A549 (cell line): ENCODE data around the gene HOXC6. TPM values are rescaled to one million over a fixed set of nuclear protein-coding genes. Genes with fewer than 3 reads are reported as not detected.

Experiments used
- ATAC-seq, 2 experiments: fragments of 200-7000 bp in 1 of 2; fragments of >200 bp in 1 of 2; cut with Nextera tagmentation in 1 of 2; cut with Tn5 transposase in 1 of 2; 3 replicates each; pipeline versions ENCODE4 v1.8.0 to v1.9.1; 2018 to 2020; ENCODE audit warnings: mild to moderate bottlenecking in 1 of 2, moderate library complexity in 1 of 2
- CTCF ChIA-PET: fragments of 300-600 bp; sonication (Branson Sonifier 250); formaldehyde crosslinking; extraction: SDS; loops from one replicate; lab custom pipeline; 2021; ENCODE audit warnings: antibody characterized with exemption, inconsistent platforms; lab: Yijun Ruan, JAX
- POLR2A ChIA-PET: fragments of 350-600 bp; formaldehyde crosslinking; extraction: SDS; loops from one replicate; lab custom pipeline; 2021; ENCODE audit warnings: antibody characterized with exemption, inconsistent platforms; lab: Yijun Ruan, JAX
- DNase-seq, 2 experiments: peaks; one replicate each; pipeline versions ENCODE4 v3.0.0 to v3.0.0-alpha.2; 2011 to 2016; ENCODE audit warnings: low read depth in 1 of 2, low spot score in 1 of 2
- FAIRE-seq: peaks from 2 replicates; lab custom pipeline; 2011; peaks lifted over from hg19 to GRCh38; lab: Jason Lieb, UNC
- H3K27ac ChIP-seq, 2 experiments: fragments of >200 bp; sonication (Bioruptor Twin); formaldehyde crosslinking; 3 replicates each; pipeline ENCODE4 v1.5.1; 2016 to 2017
- H3K4me1 ChIP-seq: fragments of >200 bp; sonication (Bioruptor Twin); formaldehyde crosslinking; 3 replicates; pipeline ENCODE4 v1.6.1; 2016
- H3K4me2 ChIP-seq: fragments of >200 bp; sonication (Bioruptor Twin); formaldehyde crosslinking; 3 replicates; pipeline ENCODE4 v1.6.1; 2016
- H3K4me3 ChIP-seq: fragments of >200 bp; sonication (Bioruptor Twin); formaldehyde crosslinking; 3 replicates; pipeline ENCODE4 v1.5.1; 2016
- H3K9me3 ChIP-seq: fragments of >200 bp; sonication (Bioruptor Twin); formaldehyde crosslinking; 3 replicates; pipeline ENCODE4 v1.6.1; 2016
- CEBPB ChIP-seq, 2 experiments: fragments of >200 bp in 1 of 2; sonication (Bioruptor Twin) in 1 of 2; formaldehyde crosslinking in 1 of 2; IDR thresholded peaks; 2 replicates each; pipeline ENCODE4 v1.6.1; 2012 to 2016
- CHD2 ChIP-seq: fragments of 150-350 bp; IDR thresholded peaks from 2 replicates; pipeline ENCODE4 v1.6.1; 2014; ENCODE audit warnings: low read length; ENCODE audit not compliant: partially characterized antibody
- EHF ChIP-seq: fragments of 250-450 bp; sonication (Bioruptor Pico); IDR thresholded peaks from 2 replicates; pipeline ENCODE4 v1.5.0; 2020; ENCODE audit warnings: mild to moderate bottlenecking
- EP300 ChIP-seq, 2 experiments: fragments of >200 bp; sonication (Bioruptor Twin); formaldehyde crosslinking; IDR thresholded peaks; 2 replicates in 1 of 2; 3 replicates in 1 of 2; pipeline ENCODE4 v1.6.1; 2016 to 2017
- HDAC2 ChIP-seq: fragments of 200-600 bp; sonication (generic); IDR thresholded peaks from 2 replicates; pipeline ENCODE4 v1.6.1; 2016
- MAFK ChIP-seq: fragments of 450-650 bp; IDR thresholded peaks from 2 replicates; pipeline ENCODE4 v1.6.1; 2014; ENCODE audit not compliant: partially characterized antibody
- MYC ChIP-seq: IDR thresholded peaks from 2 replicates; pipeline ENCODE4 v1.6.1; 2012; ENCODE audit warnings: mild to moderate bottlenecking, inconsistent platforms, low read length, improper control_type of control experiment, borderline replicate concordance
- NFE2L2 ChIP-seq: fragments of 150-350 bp; conservative IDR thresholded peaks from 2 replicates; pipeline ENCODE4 v1.6.1; 2014; ENCODE audit warnings: low read length
- RAD21 ChIP-seq, 2 experiments: fragments of >200 bp in 1 of 2; sonication (Bioruptor Twin) in 1 of 2; formaldehyde crosslinking in 1 of 2; IDR thresholded peaks in 1 of 2; conservative IDR thresholded peaks in 1 of 2; 2 replicates in 1 of 2; 3 replicates in 1 of 2; pipeline ENCODE4 v1.6.1; 2012 to 2018; ENCODE audit warnings: inconsistent platforms in 1 of 2
- RARB ChIP-seq: fragments of 250-450 bp; sonication (Bioruptor Pico); IDR thresholded peaks from 2 replicates; pipeline ENCODE4 v1.8.0; 2021; ENCODE audit warnings: mild to moderate bottlenecking, moderate library complexity
- RFX5 ChIP-seq: fragments of 450-650 bp; IDR thresholded peaks from 2 replicates; pipeline ENCODE4 v1.7.1; 2014; ENCODE audit warnings: antibody characterized with exemption, mild to moderate bottlenecking, moderate library complexity
- SMC3 ChIP-seq: fragments of >200 bp; sonication (Bioruptor Twin); formaldehyde crosslinking; IDR thresholded peaks from 3 replicates; pipeline ENCODE4 v1.6.1; 2018; ENCODE audit warnings: inconsistent platforms
- TP53 ChIP-seq: fragments of 250-450 bp; sonication (Bioruptor Pico); IDR thresholded peaks from 2 replicates; pipeline ENCODE4 v1.5.0; 2021; ENCODE audit warnings: mild to moderate bottlenecking, moderate library complexity
- ZFP36 ChIP-seq: fragments of 450-650 bp; IDR thresholded peaks from 2 replicates; pipeline ENCODE4 v1.6.1; 2014; ENCODE audit warnings: borderline replicate concordance; ENCODE audit not compliant: partially characterized antibody
- ZNF302 ChIP-seq: fragments of 250-450 bp; sonication (Bioruptor Pico); IDR thresholded peaks from 2 replicates; pipeline ENCODE4 v1.9.0; 2021; ENCODE audit warnings: inconsistent platforms, mild to moderate bottlenecking, moderate library complexity
- ZSCAN20 ChIP-seq: fragments of 250-450 bp; sonication (Bioruptor Pico); IDR thresholded peaks from 2 replicates; pipeline ENCODE4 v1.8.0; 2022; ENCODE audit warnings: mild to moderate bottlenecking, moderate library complexity
- WGBS: methylation state at CpG from one replicate; pipeline ENCODE4 v1.1.6; 2017; ENCODE audit errors: missing lambda C conversion rate; 5-methylcytosine and 5-hydroxymethylcytosine counted together
- polyA plus RNA-seq, 4 experiments: library from polyadenylated mRNA; depleted of rRNA in 3 of 4; stranded (reverse); fragments of >200 nt; fragmentation: RNase III in 1 of 4; extraction: RNeasy Plus Mini Kit Qiagen cat#74134 plus additional on column Dnase treatment in 1 of 4; gene quantifications; 2 replicates in 3 of 4; 3 replicates in 1 of 4; pipeline ENCODE4 v1.2.3, GENCODE V29; 2011 to 2017
- TF ChIP-seq, protein P1 (sequence below): IDR thresholded peaks from 2 replicates; pipeline ENCODE4 v1.6.1; 2012; ENCODE audit warnings: low read depth, borderline replicate concordance
- TF ChIP-seq, protein P2 (sequence below): IDR thresholded peaks from 2 replicates; pipeline ENCODE4 v1.6.1; 2012
- TF ChIP-seq, protein P3 (sequence below): fragments of 250-450 bp; sonication (Bioruptor Pico); IDR thresholded peaks from 2 replicates; pipeline ENCODE4 v1.5.0; 2021; ENCODE audit warnings: mild to moderate bottlenecking, moderate library complexity, borderline replicate concordance
- TF ChIP-seq, protein P4 (sequence below): IDR thresholded peaks from 2 replicates; pipeline ENCODE4 v1.6.1; 2012
- TF ChIP-seq, protein P5 (sequence below): fragments of >200 bp; sonication (Bioruptor Twin); formaldehyde crosslinking; IDR thresholded peaks from 3 replicates; pipeline ENCODE4 v1.5.1; 2016
- TF ChIP-seq, protein P6 (sequence below): fragments of >200 bp; sonication (Bioruptor Twin); formaldehyde crosslinking; IDR thresholded peaks from 2 replicates; pipeline ENCODE4 v1.6.1; 2016

The HOXC6 gene
- polyA plus RNA-seq, 2 of the 4 experiments (the other 2 are of a cell fraction) = 5.2 to 6.0 TPM

DNA sequence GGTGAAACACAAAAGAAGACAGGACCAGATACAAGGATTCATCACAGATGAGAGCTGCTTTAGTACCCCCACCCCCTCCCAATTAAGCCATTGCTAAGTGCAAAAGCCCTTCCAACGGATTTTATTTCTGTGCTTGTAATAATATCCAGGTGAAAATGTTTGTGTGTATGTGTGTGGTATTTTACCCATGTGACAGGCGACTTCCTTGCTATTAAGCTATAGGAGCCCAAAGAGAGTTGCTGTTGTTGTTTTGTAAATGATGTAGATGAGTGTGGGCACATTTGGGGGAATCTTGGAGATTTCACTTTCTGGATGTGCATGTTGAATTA, 22.2 kb downstream of the HOXC6 start (continued):
- TF ChIP-seq, protein P1, sequence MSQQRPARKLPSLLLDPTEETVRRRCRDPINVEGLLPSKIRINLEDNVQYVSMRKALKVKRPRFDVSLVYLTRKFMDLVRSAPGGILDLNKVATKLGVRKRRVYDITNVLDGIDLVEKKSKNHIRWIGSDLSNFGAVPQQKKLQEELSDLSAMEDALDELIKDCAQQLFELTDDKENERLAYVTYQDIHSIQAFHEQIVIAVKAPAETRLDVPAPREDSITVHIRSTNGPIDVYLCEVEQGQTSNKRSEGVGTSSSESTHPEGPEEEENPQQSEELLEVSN = no peak
- TF ChIP-seq, protein P2, sequence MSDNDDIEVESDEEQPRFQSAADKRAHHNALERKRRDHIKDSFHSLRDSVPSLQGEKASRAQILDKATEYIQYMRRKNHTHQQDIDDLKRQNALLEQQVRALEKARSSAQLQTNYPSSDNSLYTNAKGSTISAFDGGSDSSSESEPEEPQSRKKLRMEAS = no peak
- TF ChIP-seq TP53 (CRISPR knock-in tag) = no peak
- no peak for TF ChIP-seq ZFP36
- TF ChIP-seq, all 56 proteins: peak for 0

DNA sequence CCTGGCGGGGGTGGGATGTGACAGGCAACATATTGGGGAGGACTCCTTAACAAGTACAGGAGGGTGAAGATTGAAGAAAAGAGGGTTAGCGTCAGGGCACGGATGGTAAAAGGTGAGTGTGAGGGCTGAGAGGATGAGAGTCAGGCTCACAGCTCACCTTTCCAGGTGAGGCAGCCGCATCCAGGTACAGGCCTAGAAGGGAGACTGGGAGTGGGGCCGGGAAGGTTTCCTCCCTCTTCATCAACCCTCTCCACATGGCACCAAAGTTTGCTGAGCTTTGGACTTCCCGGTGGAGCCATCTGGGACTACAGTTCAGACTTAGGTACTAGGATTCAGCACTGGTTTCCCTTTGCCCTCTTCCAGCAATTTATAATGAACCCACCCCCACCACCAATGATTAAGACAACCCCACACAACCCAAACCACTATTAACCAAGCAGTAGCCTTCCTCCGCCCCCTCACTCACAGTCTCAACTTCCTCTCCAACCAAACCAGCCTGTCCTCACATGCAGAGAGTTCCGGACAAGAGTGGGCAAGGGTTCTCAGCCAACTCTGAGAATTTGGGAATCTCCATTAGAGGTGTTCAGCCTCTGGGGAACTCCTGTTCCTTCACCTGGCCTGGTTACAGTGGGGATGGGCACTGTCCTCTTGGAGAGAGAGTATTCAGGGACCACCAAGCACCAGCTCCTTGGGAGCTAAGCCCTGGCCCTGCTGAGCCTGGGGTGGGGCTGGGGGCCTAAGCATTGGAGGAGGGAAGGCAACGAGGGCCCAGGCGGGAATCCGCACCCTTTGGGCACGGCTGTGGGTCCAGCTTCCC, 23.0 kb downstream of the HOXC6 start:
- Histone ChIP-seq H3K27ac (no peak overlapping the region), H3K4me1 (peaks cover 17% of the 10 kb centered on the region), H3K4me3 (no peak overlapping the region), H3K9me3 (no peaks in the 10 kb centered on the region), H3K4me2 (no peak overlapping the region)
- POLR2A ChIA-PET = interaction anchor here (2.9 kb wide), 1 partner anchor 34 kb away, joined by 19 read pairs; no protein-coding TSS in a partner anchor
- 89% methylated on average over 12 of the region's 12 CpGs for WGBS
- CTCF ChIA-PET = interaction anchor here (0.8 to 5.4 kb wide), 12 partner anchors 7 to 307 kb away, joined by 3 to 41 read pairs (median 3); partner anchors contain the start of genes HOXC5 and SMUG1
- DNase-seq (no peak), ATAC-seq (no peak), FAIRE-seq (no peak)
- TF ChIP-seq MAFK (no peak), MYC (no peak), RARB (CRISPR knock-in tag) (no peak), NFE2L2 (no peak), CHD2 (no peak), ZSCAN20 (no peak), EP300 (IDR thresholded peaks at IDR 0.05) (no peak), CEBPB (IDR thresholded peaks at IDR 0.05) (no peak), RFX5 (no peak), ZNF302 (no peak), RAD21 (conservative IDR thresholded peaks at IDR 0.05 in 1 of 2, IDR thresholded peaks at IDR 0.05 in 1 of 2) (no peak), HDAC2 (no peak), EHF (CRISPR knock-in tag) (no peak), SMC3 (no peak)
- TF ChIP-seq, protein P3, sequence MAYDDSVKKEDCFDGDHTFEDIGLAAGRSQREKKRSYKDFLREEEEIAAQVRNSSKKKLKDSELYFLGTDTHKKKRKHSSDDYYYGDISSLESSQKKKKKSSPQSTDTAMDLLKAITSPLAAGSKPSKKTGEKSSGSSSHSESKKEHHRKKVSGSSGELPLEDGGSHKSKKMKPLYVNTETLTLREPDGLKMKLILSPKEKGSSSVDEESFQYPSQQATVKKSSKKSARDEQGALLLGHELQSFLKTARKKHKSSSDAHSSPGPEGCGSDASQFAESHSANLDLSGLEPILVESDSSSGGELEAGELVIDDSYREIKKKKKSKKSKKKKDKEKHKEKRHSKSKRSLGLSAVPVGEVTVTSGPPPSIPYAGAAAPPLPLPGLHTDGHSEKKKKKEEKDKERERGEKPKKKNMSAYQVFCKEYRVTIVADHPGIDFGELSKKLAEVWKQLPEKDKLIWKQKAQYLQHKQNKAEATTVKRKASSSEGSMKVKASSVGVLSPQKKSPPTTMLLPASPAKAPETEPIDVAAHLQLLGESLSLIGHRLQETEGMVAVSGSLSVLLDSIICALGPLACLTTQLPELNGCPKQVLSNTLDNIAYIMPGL (CRISPR knock-in tag) = no peak
- TF ChIP-seq, protein P4, sequence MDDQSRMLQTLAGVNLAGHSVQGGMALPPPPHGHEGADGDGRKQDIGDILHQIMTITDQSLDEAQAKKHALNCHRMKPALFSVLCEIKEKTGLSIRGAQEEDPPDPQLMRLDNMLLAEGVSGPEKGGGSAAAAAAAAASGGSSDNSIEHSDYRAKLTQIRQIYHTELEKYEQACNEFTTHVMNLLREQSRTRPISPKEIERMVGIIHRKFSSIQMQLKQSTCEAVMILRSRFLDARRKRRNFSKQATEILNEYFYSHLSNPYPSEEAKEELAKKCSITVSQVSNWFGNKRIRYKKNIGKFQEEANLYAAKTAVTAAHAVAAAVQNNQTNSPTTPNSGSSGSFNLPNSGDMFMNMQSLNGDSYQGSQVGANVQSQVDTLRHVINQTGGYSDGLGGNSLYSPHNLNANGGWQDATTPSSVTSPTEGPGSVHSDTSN = no peak
- TF ChIP-seq, protein P5, sequence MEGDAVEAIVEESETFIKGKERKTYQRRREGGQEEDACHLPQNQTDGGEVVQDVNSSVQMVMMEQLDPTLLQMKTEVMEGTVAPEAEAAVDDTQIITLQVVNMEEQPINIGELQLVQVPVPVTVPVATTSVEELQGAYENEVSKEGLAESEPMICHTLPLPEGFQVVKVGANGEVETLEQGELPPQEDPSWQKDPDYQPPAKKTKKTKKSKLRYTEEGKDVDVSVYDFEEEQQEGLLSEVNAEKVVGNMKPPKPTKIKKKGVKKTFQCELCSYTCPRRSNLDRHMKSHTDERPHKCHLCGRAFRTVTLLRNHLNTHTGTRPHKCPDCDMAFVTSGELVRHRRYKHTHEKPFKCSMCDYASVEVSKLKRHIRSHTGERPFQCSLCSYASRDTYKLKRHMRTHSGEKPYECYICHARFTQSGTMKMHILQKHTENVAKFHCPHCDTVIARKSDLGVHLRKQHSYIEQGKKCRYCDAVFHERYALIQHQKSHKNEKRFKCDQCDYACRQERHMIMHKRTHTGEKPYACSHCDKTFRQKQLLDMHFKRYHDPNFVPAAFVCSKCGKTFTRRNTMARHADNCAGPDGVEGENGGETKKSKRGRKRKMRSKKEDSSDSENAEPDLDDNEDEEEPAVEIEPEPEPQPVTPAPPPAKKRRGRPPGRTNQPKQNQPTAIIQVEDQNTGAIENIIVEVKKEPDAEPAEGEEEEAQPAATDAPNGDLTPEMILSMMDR = no peak
- TF ChIP-seq, protein P6, sequence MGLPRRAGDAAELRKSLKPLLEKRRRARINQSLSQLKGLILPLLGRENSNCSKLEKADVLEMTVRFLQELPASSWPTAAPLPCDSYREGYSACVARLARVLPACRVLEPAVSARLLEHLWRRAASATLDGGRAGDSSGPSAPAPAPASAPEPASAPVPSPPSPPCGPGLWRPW = no peak
- TF ChIP-seq, protein P1 = no peak
